Memory B cell (primary cell): Measurements from ENCODE around the gene EYS.
"Not testable (repeated sequence)": the region's sequence is repeated elsewhere in the genome, so short reads cannot be mapped to it uniquely, and the experiment has no call there.

Experiments
- ATAC-seq: fragments of 150-1000 bp; cut with Tn5 transposase; 2 replicates; pipeline ENCODE4 v1.10.0; 2021; ENCODE audit warnings: low read depth, mild to moderate bottlenecking, moderate library complexity
- DNase-seq, 2 donors: peaks; one replicate each; pipeline ENCODE4 v3.0.0; 2022; ENCODE audit warnings: low spot score in 2 of 2
- H3K27ac Mint-ChIP-seq: one replicate; pipeline ENCODE4 v1.8.0; 2022; ENCODE audit warnings: mild to moderate bottlenecking, moderate library complexity, mixed read lengths
- H3K27me3 Mint-ChIP-seq: one replicate; pipeline ENCODE4 v1.8.0; 2022; ENCODE audit warnings: mixed read lengths
- H3K36me3 Mint-ChIP-seq: one replicate; pipeline ENCODE4 v1.8.0; 2022; ENCODE audit warnings: mild to moderate bottlenecking, mixed read lengths
- H3K4me1 Mint-ChIP-seq: one replicate; pipeline ENCODE4 v1.8.0; 2022; ENCODE audit warnings: mixed read lengths
- H3K4me3 Mint-ChIP-seq: one replicate; pipeline ENCODE4 v1.8.0; 2022; ENCODE audit warnings: mild to moderate bottlenecking, moderate library complexity, mixed read lengths
- H3K9me3 Mint-ChIP-seq: one replicate; pipeline ENCODE4 v1.8.0; 2022; ENCODE audit warnings: mixed read lengths

The EYS gene

DNA sequence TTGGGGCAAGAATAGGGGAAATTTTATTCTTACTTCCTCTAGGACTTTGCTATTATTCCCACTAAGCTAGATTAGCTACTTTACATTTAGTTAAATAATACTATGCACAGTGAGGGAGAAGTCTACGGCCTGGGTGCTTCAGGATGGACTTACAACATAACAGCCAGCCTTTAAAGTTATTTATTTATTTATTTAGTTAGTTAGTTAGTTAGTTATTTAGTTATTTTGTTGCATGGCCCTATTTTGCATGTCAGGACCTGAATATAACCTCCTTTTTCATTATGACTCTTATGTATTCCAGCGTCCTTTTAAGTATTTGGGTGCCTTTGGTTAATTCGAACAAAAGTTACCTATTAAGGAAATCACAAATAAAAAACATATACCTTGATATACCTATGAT lies 238.7 kb downstream of the EYS start:
- H3K36me3 Mint-ChIP-seq = no peaks in the 10 kb centered on the region
- no peak for DNase-seq
- H3K4me1 Mint-ChIP-seq = no peaks in the 10 kb centered on the region
- peaks cover 6% of the 10 kb centered on the region for H3K9me3 Mint-ChIP-seq
- no peak overlapping the region for H3K27ac Mint-ChIP-seq
- no peak for ATAC-seq
- H3K4me3 Mint-ChIP-seq = no peak overlapping the region
- H3K27me3 Mint-ChIP-seq = no peaks in the 10 kb centered on the region

DNA sequence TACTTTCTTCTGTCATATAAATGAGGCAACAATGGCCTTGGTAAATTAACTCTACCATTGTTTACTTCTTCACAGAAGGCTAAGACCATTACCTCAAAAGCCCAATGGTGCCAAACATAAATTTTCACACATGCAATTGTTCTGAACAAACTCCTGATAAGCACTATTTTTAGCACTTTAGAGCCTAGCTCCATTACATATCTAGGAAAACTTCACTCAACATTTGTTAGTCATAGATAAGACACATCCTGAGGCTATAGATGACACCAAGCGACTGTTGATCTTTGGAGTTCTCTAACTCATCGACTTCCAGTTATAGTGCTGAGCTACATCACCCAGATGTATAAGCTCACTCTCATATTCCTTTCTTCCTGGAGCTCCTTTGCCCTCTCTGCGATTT lies 245.9 kb downstream of the EYS start:
- Mint-ChIP-seq H3K27ac (no peak overlapping the region), H3K27me3 (no peaks in the 10 kb centered on the region), H3K9me3 (peaks cover 8% of the 10 kb centered on the region), H3K4me3 (no peak overlapping the region), H3K4me1 (no peaks in the 10 kb centered on the region), H3K36me3 (no peaks in the 10 kb centered on the region)
- no peak for DNase-seq
- no peak for ATAC-seq

DNA sequence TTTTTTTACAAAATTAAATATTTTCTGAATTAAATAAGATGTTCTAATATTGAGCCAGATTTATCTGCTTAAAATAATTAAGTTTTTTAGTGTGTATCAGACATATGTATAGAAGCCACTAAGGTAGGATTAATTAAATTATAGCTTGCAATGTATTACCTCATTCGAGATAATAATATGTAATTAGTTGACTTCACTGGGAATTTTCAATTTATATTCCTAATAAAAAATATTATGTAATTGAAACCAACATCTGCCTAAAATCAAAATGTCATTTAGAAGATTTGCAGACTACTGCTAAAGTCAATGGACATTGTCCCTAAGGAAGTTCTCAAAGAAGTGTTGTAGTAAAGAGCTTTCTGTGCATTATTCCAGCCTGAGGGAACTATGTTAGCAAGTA lies 254.7 kb downstream of the EYS start:
- peaks cover 2% of the 10 kb centered on the region for H3K36me3 Mint-ChIP-seq
- no peak overlapping the region for H3K4me3 Mint-ChIP-seq
- H3K27ac Mint-ChIP-seq = no peak overlapping the region
- DNase-seq = no peak
- H3K4me1 Mint-ChIP-seq = no peaks in the 10 kb centered on the region
- no peak for ATAC-seq
- peaks cover 4% of the 10 kb centered on the region for H3K9me3 Mint-ChIP-seq
- H3K27me3 Mint-ChIP-seq = no peaks in the 10 kb centered on the region

DNA sequence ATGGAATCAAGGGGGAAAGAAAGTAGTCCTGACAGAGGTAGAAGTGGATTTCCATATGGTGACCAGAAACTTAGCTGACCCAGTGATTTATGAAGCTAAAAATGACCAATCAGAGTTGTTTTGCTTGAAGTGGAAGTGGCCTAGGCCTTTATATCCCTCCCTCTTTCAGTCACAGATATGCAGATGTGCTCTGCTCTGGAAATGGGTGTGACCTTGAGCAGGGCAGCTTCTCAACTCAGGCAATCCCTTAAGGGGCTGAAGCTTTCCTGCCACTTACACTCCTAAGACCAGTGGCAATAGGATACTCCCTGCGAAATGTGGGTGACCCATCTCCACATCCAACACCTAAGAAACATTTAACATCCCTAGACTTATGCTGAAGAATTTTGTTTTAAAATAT lies 256.6 kb downstream of the EYS start:
- DNase-seq (no peak), ATAC-seq (no peak)
- Mint-ChIP-seq H3K27me3 (no peaks in the 10 kb centered on the region), H3K4me1 (no peaks in the 10 kb centered on the region), H3K36me3 (no peaks in the 10 kb centered on the region), H3K4me3 (no peak overlapping the region), H3K9me3 (peaks cover 2% of the 10 kb centered on the region), H3K27ac (no peak overlapping the region)

DNA sequence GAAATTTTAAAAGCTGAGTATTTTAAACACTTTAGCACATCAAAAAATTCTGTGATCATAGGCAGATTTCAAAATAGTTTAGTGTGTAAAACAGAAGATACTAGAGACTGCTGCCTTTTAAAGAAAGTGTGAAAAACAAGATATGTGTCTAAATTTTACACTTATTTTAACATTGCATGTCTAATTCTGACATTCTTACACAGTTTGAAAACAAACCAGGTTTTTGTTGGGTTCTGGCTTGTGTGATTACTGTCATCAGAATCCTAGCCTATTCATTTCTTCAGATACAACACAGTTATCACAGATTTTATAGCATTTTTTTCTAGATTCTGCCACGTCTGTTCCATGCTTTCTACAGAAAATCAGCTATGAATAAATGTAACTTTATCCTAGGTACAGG lies 257.1 kb downstream of the EYS start:
- no peak for DNase-seq
- Mint-ChIP-seq H3K27me3 (no peaks in the 10 kb centered on the region), H3K4me3 (no peak overlapping the region), H3K36me3 (no peaks in the 10 kb centered on the region), H3K9me3 (peaks cover 2% of the 10 kb centered on the region), H3K27ac (no peak overlapping the region), H3K4me1 (no peaks in the 10 kb centered on the region)
- no peak for ATAC-seq

DNA sequence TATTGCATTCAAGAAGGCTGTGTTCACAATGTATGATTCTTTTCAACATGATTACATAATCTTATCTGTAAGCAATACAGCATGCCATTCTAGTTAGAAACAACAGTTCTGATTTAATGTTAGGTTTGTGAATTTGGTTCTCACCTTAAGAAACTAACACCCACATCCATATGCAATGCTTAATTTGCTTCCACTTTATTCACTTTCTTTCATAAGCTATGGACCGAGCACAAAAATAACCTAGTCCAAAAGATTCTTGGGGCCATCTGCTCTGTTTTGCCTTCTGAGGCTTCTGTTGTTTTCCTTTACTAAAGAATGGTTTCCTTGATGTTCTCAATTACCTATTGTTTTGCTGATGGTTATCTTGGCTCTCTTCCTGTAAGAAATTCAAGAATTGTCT lies 258.2 kb downstream of the EYS start:
- H3K36me3 Mint-ChIP-seq = no peaks in the 10 kb centered on the region
- no peak for ATAC-seq

DNA sequence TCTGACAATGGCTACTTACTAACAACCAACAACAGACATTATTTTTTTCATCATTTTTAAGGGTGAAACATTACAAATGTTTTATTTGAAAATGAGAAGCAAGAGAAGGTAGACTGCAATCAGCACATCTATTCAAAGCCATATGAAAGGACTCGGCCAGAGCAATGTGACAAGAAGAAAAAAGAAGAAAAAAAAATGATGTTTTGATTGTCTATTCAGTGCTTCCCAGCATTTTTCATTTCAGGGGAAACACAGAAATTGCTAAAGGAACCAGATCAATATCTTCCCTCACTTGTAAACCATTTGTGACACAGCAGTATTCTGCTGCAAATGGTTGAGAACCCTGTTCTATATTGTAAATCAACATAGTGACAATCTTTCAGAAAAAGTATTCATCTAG lies 270.7 kb downstream of the EYS start:
- Mint-ChIP-seq H3K4me1 (no peaks in the 10 kb centered on the region), H3K27ac (no peak overlapping the region), H3K9me3 (peaks cover 3% of the 10 kb centered on the region), H3K27me3 (no peaks in the 10 kb centered on the region), H3K4me3 (no peak overlapping the region), H3K36me3 (no peaks in the 10 kb centered on the region)
- DNase-seq (no peak), ATAC-seq (no peak)

More for the DNA sequence above, 258.2 kb downstream of the EYS start:
- Mint-ChIP-seq H3K4me3 (no peak overlapping the region), H3K4me1 (no peaks in the 10 kb centered on the region), H3K27me3 (no peaks in the 10 kb centered on the region), H3K9me3 (peaks cover 2% of the 10 kb centered on the region), H3K27ac (no peak overlapping the region)
- DNase-seq = no peak

DNA sequence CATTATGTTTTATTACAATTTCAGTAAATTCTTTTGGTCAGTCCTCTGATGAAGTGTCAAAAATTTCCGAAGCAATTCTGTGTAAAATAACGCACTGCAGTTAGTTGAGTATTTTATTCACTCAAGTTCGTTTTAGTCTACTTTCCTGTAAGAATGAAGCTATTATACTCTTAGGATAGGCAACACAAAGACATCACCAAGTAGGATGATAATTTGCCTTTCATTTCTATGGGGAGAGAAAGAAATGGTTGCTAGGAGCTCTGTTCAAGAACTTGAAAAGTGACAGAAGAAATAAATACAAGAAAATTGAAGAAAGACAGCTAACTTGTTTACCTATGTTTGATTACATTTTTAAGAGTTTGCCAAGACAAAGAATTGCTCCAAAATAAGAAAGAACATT lies 290.4 kb downstream of the EYS start:
- no peak overlapping the region for H3K4me3 Mint-ChIP-seq
- no peaks in the 10 kb centered on the region for H3K4me1 Mint-ChIP-seq
- no peaks in the 10 kb centered on the region for H3K27me3 Mint-ChIP-seq
- ATAC-seq (no peak), DNase-seq (no peak)
- no peaks in the 10 kb centered on the region for H3K36me3 Mint-ChIP-seq
- H3K9me3 Mint-ChIP-seq = peaks cover 11% of the 10 kb centered on the region
- H3K27ac Mint-ChIP-seq = no peak overlapping the region

DNA sequence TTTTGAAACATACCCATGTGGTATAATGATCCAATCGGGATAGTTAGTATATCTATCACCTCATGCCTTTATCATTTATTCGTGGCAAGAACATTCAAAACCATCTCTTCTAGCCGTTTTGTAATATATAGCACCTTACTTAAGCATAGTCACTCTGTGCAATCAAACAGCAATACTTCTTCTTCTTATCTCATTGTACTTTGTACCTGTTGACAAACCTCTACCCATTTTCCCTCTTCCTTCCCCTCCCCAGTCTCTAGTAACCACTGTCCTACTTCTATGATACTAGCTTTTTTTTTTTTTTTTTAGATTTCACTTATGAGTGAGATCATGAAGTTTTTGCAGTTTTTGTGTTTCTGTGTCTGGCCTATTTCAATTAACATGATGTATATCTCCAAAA lies 296.7 kb downstream of the EYS start:
- DNase-seq (no peak), ATAC-seq (no peak)
- Mint-ChIP-seq H3K27me3 (no peaks in the 10 kb centered on the region), H3K27ac (no peak overlapping the region), H3K4me1 (no peaks in the 10 kb centered on the region), H3K4me3 (no peak overlapping the region), H3K9me3 (peaks cover 13% of the 10 kb centered on the region), H3K36me3 (no peaks in the 10 kb centered on the region)

DNA sequence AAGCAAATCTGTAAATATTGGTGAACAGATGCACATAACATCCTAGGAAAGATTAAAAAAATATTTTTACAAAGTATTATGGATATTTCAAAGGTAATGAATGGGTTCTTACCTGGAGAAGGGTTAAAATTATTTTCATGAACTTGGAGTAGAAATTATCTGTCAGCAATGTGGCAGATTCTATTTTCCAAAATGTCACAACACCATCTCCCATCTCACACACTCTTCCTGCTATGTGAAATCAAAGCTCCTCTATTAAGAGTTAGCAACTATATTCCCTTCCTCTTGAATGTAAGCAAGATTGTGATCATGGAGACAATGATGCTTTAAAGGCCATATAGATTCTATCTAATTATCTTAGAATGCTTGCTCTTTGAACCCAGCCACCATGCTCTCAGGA lies 304.5 kb downstream of the EYS start:
- no peaks in the 10 kb centered on the region for H3K4me1 Mint-ChIP-seq
- H3K4me3 Mint-ChIP-seq = no peak overlapping the region
- H3K27ac Mint-ChIP-seq = no peak overlapping the region
- no peaks in the 10 kb centered on the region for H3K36me3 Mint-ChIP-seq
- H3K9me3 Mint-ChIP-seq = peaks cover 1% of the 10 kb centered on the region
- H3K27me3 Mint-ChIP-seq = no peaks in the 10 kb centered on the region
- no peak for ATAC-seq
- DNase-seq = no peak

DNA sequence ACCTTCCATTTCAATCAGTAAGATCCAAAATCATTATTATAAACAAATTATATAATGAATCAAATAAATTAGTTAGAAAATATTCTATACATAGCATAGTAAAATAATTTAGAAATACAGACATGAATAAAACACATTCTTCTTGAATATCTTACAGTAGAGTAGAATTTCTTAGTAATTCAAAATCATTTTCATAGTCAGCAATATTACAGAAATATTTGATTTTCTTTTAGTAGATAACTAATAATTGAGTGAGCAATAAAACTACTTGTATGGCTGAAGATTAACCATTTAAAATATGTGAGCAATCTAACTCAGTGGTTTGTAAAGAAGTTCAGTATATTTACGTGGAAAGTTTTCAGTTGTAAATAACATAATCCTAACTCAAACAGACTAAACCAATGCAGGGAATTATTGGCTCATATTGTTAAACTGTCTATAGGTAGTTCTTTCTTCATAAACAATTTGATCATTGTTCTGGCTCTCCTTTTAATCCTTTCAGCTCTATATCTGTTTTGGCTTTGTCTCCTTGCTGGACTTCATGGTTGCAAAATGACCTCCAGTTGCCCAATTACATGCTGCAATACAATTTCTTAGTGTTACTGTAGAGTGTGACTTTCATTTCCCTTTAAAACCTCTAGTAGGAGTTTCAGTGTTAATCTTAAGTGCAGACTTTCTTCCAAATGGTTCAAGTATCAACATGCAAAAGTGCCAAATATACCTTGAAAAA lies 307.5 kb downstream of the EYS start:
- Mint-ChIP-seq H3K4me3 (no peak overlapping the region), H3K27ac (no peak overlapping the region), H3K9me3 (peaks cover 7% of the 10 kb centered on the region), H3K27me3 (no peaks in the 10 kb centered on the region), H3K4me1 (no peaks in the 10 kb centered on the region), H3K36me3 (no peaks in the 10 kb centered on the region)
- DNase-seq (no peak), ATAC-seq (no peak)

DNA sequence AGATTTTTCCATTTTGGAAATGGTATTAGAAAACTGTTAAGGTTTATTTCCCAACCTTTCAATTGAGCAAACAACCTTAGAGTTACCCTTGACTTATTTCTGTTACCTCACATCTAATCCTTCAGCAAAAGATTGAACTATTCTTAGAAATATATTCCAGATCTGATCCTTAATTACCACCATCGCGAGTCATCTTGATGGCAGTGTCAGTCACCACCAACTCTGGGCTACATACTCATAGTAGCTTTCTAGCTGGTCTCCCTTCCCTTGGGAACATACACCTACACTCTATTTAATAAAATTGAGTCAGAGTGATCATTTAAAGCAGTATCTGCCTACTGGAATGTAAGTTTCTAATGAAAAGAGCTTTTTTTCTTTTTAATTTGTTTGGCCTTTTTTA lies 308.2 kb downstream of the EYS start:
- H3K4me1 Mint-ChIP-seq = no peaks in the 10 kb centered on the region
- H3K4me3 Mint-ChIP-seq = no peak overlapping the region
- DNase-seq = no peak
- H3K27ac Mint-ChIP-seq = no peak overlapping the region
- peaks cover 7% of the 10 kb centered on the region for H3K9me3 Mint-ChIP-seq
- no peaks in the 10 kb centered on the region for H3K36me3 Mint-ChIP-seq
- H3K27me3 Mint-ChIP-seq = no peaks in the 10 kb centered on the region
- no peak for ATAC-seq

DNA sequence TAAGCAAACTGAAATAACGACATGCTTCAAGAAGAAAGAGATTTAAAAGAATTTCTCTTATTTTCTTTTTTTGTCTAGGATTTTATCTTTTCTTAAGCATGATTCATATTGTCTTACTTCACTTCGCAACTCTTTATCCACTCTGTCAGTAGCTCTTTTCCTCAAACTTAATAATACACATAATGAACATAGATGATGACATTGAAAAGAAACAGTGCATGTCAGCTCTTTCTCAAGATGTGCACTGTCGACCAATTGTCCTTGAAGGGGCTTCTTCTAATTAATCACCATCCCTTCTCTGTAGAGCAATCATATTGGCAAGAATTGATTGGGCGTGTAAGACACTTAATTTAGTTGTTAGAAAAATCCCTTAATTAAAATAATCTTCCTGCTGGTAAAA lies 356.5 kb downstream of the EYS start:
- H3K36me3 Mint-ChIP-seq = no peaks in the 10 kb centered on the region
- DNase-seq (no peak), ATAC-seq (no peak)
- H3K4me3 Mint-ChIP-seq = no peak overlapping the region
- H3K27ac Mint-ChIP-seq = no peak overlapping the region
- peaks cover 4% of the 10 kb centered on the region for H3K9me3 Mint-ChIP-seq
- H3K27me3 Mint-ChIP-seq = no peaks in the 10 kb centered on the region
- H3K4me1 Mint-ChIP-seq = no peaks in the 10 kb centered on the region

DNA sequence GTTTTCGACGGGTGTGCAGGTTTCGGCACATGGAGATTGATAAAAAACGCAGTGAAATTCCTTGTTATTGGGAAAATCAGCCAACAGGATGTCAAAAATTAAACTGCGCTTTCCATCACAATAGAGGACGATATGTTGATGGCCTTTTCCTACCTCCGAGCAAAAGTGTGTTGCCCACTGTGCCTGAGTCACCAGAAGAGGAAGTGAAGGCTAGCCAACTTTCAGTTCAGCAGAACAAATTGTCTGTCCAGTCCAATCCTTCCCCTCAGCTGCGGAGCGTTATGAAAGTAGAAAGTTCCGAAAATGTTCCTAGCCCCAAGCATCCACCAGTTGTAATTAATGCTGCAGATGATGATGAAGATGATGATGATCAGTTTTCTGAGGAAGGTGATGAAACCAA lies 404.4 kb downstream of the EYS start:
- not testable (repeated sequence) for H3K4me1 Mint-ChIP-seq, H3K36me3 Mint-ChIP-seq, H3K9me3 Mint-ChIP-seq, H3K27me3 Mint-ChIP-seq, H3K4me3 Mint-ChIP-seq, DNase-seq, H3K27ac Mint-ChIP-seq
- ATAC-seq = peak; percentile 29

DNA sequence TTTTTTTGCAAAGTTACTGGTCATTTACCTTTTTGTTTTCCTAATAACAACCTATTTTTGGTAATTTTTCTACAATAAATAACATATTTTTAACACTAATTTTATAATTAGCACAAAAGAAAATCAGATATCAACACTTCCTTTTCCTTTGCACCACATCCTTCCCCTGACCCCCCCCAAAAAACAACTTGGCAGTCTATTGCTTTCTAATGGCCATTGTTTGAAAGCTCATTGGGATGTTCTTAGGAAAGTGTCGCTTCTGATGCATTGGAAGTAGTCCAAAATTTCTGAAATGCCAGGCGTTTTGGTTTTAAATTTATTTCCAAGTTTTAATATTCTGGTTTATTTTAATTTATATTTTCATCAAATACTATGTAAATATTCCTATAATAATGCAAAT lies 407.8 kb downstream of the EYS start:
- DNase-seq (no peak), ATAC-seq (no peak)
- H3K9me3 Mint-ChIP-seq = no peaks in the 10 kb centered on the region

More for the DNA sequence above, 407.8 kb downstream of the EYS start:
- Mint-ChIP-seq H3K27me3 (no peaks in the 10 kb centered on the region), H3K4me1 (no peaks in the 10 kb centered on the region), H3K27ac (no peak overlapping the region), H3K36me3 (no peaks in the 10 kb centered on the region), H3K4me3 (no peak overlapping the region)
